ENCODE measurements around the gene TBXAS1.

DNA sequence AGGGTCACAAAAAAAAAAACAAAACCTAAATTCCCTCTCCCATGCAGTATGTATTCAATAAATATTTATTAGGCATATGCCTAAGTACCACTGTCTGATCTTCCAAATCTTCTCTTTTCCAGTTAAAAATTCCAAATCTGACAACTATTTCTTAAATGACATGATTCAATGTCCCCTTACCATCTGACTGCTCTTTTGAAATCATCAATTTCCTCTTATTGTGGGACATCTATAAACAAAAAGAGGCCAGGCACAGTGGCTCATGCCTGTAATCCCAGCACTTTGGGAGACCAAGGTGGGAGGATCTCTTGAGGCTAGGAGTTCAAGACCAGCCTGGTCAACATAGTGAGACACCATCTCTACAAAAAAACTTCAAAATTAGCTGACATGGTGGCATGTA, 103.5 kb downstream of the TBXAS1 start:
- no peak for TF ChIP-seq CTCF (IDR thresholded peaks at IDR 0.05; ENCODE audit: low read depth, low read length, missing input control)
- TF ChIP-seq RXRA (IDR thresholded peaks at IDR 0.05) = no peak
- TF ChIP-seq, protein P1, sequence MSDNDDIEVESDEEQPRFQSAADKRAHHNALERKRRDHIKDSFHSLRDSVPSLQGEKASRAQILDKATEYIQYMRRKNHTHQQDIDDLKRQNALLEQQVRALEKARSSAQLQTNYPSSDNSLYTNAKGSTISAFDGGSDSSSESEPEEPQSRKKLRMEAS (IDR thresholded peaks at IDR 0.05) = no peak

Measured in liver (tissue), 3 donors.